GM18519 (cell line): ENCODE results near the gene MKRN2.

ENCODE experiments used
- ATAC-seq: cut with Tn5 transposase; IDR thresholded peaks from one replicate; pipeline ENCODE4 v1.9.1; 2021; ENCODE audit warnings: mild to moderate bottlenecking, moderate library complexity; ENCODE audit not compliant: unreplicated experiment, low FRiP score

The MKRN2 gene

GRCh38 chr3:12585181-12585580 is 28.3 kb downstream of the MKRN2 start:
- ATAC-seq: no peak

DNA sequence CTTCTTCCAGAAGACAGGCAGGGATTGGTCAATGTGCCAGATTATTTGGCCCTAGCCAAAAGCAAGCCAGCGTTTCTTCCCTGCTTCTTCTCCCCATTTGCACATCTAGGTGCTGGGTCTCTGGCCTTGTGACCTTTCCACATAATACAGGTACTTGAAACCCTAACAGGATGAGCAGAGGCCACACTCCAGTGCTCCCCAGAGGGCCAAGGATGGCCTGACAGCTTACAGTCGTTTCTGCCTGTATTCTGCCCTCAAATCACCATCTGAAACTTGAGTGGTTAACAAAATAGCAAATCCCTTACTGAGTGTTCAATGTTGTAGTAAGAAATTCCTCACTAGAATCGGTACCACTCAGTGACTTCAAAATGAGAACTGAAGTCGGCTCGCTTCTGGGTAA is 29.1 kb downstream of the MKRN2 start:
- ATAC-seq: no peak

GRCh38 chr3:12586403-12586802 is 29.5 kb downstream of the MKRN2 start:
- no peak for ATAC-seq

DNA sequence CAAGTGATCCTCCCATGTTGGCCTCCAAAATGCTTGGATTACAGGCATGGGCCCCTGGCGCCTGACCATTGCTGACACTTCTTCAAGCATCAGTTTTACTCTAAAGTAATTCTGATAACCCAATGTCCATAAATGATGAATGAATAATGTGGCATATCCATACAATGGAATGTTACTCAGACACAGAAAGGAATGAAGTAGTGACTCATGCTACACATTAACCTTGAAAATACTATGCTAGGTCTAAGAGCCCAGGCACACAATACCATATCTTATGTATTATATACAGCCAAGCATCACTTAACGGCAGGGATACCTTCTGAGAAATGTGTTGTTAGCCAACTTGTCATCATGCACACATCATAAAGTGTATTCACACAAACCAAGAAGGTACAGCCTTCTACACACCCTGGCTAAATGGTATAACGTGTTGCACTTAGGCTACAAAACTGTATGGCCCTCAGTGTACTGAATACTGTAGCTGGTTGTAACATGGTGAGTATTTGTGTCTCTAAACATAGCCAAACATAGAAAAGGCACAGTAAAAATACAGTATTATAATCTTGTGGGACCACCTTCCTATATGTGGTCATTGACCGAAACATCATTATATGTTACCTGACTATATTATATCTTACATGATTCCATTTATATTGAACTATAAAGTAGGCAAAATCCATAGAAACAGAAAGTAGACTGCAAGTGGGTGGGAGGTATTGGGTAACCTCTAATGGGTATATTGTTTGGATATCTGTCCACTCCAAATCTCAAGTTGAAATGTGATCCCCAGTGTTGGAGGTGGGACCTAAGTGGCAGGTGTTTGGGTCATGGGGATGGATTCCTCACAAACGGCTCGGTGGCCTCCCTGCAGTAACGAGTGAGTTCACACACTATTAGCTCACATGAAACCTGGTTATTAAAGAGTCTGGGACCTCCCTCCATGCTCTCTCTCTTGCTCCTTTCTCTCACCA is 31.4 kb downstream of the MKRN2 start:
- no peak for ATAC-seq

- ATAC-seq: no peak
Observed at GRCh38 chr3:12590096-12590495, 33.2 kb downstream of the MKRN2 start.

GRCh38 chr3:12591456-12591855 is 34.6 kb downstream of the MKRN2 start:
- no peak for ATAC-seq

GRCh38 chr3:12591997-12592715 is 35.3 kb downstream of the MKRN2 start:
- ATAC-seq: no peak

- no peak for ATAC-seq
Observed at GRCh38 chr3:12593473-12593872, 36.6 kb downstream of the MKRN2 start.

- ATAC-seq: no peak
Observed at GRCh38 chr3:12598890-12599289, 42.0 kb downstream of the MKRN2 start.

- no peak for ATAC-seq
Observed at GRCh38 chr3:12601072-12601471, 44.2 kb downstream of the MKRN2 start.

GRCh38 chr3:12603969-12604368 is 47.1 kb downstream of the MKRN2 start:
- no peak for ATAC-seq

DNA sequence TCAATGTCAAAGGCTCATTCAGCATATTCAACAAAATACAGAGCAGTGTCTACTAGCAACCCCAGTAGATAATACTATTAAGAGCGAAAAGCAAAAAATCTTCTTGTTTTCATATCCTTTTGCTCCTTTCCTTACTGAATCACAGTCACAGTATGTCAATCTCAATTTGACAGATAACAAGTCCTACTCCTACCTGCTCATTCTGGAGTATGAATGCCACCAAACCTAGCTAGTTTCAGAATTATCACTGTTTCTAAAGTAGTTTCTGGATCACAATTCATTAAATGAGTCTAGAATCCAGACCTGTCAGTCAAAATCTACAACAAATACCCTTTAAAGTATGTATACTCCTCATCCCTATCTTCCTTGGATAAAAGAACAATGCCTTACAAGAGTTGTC is 51.5 kb downstream of the MKRN2 start:
- ATAC-seq: no peak

DNA sequence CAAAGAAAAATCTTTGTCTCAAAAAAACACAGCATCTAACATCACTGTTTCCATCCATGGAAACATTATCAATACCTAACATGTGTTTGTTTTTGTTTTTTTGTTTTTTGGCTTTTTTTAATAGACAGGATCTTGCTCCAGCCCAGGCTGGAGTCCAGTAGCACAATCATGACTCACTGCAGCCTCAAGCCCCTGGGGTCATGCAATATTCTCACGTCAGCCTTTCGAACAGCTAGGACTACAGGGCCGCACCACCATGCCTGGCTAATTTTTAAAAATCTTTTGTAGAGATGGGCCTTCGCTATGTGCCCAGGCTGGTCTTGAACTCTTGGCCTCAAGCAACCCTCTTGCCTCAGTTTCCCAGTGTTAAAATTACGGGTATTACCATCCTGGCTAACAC is 54.2 kb downstream of the MKRN2 start:
- no peak for ATAC-seq

DNA sequence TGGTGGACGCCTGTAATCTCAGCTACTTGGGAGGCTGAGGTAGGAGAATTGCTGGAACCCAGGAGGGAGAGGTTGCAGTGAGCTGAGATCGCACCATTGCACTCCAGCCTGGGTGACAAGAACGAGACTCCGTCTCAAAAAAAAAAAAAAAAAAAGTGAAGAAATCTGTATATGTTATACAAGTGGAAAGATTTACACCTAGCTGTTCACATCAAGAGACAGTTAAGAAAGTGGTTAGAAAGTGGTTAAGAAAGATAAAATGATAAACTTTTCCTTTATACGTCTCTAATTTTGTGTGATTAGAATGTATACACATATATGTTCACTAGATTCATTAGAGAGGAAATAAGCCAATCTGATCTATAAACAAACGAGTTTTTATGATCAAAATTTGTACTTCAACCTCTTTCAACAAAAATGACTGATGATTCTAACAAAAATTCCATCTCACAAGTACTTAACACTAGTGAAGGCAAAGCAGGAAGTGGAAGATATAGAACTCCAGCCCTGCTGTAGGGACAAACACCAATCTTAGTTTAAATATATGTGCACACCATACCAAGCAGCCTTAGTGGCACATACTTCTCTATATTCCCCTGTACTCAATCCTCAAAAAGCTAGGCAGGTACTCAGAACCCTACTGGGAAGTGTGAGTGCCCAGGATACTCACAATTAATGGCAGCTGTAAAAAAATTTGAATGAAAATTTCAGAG is 55.8 kb downstream of the MKRN2 start:
- ATAC-seq: no peak

DNA sequence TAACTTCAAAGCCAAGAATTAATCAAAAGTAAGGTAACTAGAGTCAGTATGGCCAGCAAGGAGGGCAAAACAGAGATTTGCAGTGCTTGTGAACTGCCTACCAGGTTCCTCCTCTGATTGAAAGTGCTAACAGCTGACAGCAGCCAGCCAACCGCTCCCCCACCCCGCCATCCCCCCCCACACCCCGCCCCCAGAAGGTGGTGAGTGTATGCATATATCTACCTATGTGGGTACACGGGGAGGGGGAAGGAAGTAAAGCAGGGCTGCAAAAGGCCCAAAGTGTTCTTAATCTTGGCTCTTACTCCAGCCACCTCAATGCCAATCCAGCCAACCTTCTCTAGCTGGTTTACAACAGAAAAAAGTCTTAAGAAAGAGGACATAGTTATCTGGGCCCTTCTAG is 56.4 kb downstream of the MKRN2 start:
- no peak for ATAC-seq

DNA sequence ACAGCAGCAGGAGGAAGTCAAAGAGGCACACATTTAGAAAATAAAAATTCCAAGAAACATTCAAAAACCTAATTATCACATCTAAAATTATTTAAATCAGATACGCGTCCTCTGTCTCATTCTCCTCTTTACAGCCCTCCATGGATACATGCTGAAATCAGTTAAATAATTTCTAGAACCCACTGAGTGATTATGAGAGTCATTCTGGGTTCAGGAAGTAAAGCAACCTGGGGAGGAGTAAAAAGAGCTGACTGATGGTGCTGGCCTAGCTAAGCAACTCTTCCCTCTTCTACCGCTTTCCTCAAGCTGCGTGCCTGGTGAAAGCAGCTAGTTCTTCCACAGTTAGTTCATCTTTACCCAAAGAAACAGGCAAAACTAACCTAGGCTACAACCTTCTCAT is 58.4 kb downstream of the MKRN2 start:
- no peak for ATAC-seq

GRCh38 chr3:12618426-12618825 is 61.5 kb downstream of the MKRN2 start:
- ATAC-seq: no peak

- no peak for ATAC-seq
Observed at GRCh38 chr3:12620305-12620704, 63.4 kb downstream of the MKRN2 start.

- ATAC-seq: no peak
Observed at GRCh38 chr3:12620729-12621128, 63.8 kb downstream of the MKRN2 start.

- no peak for ATAC-seq
Observed at GRCh38 chr3:12622335-12622734, 65.4 kb downstream of the MKRN2 start.

GRCh38 chr3:12624056-12624455 is 67.2 kb downstream of the MKRN2 start:
- ATAC-seq: no peak
